GM10847 (cell line): Measurements from ENCODE around the gene KMT2C.

Experiments used
- POLR2A ChIP-seq: IDR thresholded peaks from 2 replicates; pipeline ENCODE4 v1.6.1; 2011; ENCODE audit not compliant: insufficient read length; ENCODE audit errors: extremely low read depth

KMT2C gene

DNA sequence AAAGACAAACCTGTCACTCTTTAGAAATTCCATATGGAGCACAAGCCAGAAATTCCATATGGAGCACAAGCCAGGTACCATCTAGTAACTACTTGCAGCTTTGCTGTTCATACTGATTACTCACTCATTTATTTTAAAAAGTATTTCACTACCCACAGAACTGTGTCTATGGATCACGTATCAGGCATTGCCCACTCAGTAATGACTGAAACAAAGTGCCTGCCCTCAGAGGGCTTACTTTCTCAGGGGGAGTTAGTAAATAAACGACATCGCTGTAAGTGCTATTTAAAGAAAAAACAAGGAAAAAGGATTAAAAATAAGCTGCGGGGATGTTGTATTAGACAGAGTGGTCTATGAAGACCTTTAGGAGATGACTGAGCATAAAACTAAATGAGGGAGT lies 239.4 kb downstream of the KMT2C start:
- TF ChIP-seq POLR2A: no peak

DNA sequence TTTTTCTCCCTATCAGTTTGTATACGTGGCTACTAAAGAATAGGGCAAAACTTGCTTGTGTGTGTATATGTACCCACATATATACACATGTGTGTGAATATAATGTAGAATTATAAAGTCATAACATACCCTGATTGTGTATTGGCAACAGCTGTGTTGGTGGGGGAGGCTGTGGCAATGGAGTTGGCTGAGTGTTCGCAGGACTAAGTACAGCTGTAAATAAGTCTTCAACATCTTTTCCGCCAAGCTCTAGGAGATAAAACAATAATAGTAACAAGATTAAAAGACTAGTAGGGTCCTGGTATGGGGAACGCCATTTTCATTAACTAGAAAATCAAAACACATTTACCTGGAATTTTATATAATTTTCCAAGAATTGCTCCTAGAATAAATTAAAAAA lies 241.9 kb downstream of the KMT2C start:
- no peak for TF ChIP-seq POLR2A

DNA sequence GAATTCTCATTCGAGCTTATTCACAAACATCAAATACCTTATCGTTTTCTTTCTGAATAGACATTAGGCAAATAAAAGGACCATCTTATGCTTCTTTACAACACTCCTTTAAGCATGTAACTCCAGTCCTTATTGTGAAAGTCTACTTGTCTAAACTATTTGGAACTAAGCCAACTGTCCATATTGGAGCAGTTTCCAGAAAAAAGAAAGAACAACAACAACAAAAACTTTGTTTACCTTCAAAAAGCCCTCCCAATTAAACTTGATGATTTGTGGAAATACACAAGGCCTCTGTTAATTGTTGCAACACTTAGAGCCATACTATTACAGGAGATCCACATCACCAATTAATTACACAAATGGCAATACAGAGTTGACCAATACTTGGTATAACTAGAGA lies 246.7 kb downstream of the KMT2C start:
- TF ChIP-seq POLR2A: no peak

DNA sequence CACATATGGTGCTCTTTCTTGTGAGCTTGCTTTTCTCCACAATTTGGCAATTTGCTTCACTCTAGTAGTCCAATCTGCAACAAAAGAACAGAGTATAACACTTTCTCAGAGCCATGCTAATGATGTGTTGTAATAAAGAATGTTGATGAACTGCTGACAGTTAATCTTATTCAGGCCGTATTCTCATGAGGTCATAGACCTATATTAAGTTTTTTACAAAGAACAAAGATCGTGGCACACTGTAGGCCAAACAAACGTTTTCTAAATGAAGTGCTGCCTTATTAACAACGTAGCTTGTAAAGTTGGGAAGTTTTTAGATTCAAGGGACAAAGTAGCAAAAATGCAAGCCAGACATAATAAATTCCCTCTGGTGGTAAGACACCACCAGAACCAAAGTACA lies 250.2 kb downstream of the KMT2C start:
- TF ChIP-seq POLR2A: no peak

DNA sequence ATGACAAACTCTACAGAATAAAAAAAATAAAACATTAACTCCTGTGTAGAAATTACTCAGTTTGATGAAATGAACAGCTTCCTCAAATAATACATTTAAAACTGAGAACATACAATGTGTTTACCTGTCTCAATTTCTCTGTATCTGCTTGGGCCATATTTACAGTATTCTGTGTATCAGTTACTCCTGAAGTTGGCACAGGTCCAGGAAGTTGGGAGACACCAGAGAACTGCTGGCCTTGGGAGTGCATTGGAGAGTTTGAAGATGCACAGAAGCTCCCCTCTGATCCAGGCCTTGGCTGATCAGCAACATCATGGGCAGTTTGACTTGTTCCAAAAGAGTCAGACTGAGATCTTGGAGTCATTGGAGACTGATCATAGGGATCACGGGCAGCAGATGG lies 255.2 kb downstream of the KMT2C start:
- TF ChIP-seq POLR2A: no peak

DNA sequence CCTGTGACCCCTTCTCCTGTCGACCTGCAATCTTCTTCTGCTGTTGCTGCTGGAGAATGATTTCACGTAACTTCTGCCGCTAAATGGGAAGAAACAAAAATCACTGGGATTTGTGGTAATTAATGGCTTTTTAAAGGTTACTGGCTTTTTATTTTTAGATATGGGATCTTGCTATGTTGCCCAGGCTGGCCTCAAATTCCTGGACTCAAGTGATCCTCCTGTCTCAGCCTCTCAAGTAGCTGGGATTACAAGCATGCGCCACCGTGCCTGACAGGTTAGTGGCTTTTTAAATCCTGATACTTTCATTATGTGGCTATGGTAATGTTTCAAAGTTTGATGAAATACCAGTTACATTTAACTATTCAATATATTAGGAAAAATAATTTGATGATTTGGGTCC lies 255.8 kb downstream of the KMT2C start:
- TF ChIP-seq POLR2A: no peak

DNA sequence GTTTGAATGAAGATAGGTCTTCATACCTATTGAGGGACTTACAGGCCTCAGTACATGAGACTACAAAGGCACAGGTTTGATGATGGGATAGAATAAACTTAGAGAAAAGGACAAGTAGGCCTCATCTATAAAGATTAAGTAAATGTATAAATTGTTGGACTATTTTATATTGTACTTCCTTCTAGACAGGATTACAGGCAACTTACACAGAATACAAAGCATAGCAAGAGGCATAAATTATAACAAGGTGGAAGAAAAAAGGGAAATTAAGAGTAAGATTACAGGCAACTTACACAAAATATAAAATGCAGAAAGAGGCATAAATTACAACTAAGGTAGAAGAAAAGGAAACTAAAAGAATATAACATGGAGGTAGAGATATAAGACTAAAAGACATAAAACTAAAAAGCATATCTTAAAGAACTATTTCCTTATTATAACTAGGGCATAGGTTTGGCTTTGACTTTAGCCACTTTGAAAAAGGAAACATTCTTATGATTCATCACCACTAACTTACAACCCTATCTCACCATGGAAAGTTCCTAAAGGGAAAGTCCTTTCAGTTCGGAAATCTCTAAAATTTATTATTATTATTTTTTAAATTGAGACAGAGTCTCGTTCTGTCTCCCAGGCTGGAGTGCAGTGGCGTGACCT lies 257.3 kb downstream of the KMT2C start:
- TF ChIP-seq POLR2A: no peak

DNA sequence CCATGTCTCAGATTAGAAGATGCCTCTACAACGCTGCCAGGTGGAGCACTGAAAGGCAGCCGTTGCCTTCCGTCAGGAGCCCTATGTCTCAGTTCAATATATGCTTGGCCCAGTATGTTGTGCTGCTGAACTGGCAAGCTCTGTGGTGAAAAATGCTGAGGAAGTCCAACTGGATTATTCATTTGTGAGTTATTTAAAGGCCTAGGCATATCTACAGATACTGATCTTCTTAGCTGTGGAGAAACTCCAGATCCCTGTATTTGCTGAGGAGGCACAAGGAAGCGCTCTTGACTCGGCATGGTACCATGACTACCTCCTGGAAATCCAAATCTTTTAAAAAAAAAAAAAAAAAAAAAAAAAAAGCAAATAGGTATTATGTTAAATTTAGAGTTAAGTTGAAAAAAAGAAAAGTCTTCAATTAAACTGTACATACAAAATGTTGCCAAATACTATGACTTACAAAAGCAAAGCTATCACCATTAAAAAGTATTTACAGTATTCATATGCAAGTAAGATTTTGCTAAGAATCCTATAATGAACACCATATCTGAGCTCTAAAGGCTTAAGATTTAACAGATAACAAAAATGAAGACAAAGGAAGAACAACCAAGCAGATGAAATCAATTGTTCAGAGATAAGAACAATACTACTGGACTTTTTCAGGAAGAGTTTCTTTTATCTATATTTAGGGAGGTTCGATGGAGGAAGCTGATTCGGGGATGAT lies 258.0 kb downstream of the KMT2C start:
- TF ChIP-seq POLR2A: no peak

DNA sequence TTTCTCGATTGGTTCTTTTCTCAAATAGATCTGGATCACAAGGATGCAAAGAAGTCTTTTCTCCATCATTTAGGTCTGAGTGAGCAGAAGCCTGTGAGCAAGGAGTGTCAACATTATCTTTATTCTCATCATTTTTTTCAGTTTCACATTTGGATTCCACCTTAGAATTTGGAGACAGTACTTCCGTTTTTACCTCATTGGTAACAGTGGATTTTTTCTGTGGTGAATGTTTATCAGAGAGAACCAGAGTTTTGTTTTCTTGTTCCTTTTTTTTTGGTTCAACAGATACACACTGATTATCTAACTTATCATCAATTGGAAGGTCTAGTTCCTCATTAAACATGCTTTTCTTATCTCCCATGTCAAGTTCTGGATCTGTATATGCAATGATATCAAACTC lies 259.0 kb downstream of the KMT2C start:
- no peak for TF ChIP-seq POLR2A

DNA sequence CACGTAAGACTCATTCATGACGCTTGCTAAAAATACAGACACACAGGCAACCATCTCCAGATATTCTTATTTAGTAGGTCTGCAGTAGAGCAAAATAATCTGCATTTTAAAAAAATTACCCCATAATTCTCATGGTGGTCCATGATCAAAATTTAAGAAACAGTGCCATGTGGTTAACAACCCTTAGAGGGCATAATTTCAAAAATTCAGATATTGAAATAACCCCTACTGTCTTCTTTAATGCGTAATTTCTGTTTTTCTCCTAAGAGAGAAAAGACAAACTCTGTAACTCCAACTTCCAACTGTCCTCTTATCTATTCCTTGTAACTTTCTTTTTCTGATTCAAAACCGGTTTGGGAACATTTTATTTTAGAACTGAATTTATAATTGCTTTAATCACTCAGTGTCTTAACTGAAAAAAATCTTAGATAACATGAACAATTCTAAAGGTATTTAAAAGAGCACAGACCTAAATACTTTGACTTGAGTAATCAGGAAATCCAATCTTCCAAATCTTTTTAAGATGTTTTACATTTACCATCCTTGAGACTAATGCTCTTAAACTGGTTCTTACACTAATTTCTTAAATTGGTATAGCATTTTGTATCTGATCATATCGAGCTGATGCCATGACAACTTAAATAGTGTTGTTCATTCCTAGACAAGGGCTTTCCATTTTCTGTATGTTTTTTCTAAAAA lies 262.3 kb downstream of the KMT2C start:
- no peak for TF ChIP-seq POLR2A

DNA sequence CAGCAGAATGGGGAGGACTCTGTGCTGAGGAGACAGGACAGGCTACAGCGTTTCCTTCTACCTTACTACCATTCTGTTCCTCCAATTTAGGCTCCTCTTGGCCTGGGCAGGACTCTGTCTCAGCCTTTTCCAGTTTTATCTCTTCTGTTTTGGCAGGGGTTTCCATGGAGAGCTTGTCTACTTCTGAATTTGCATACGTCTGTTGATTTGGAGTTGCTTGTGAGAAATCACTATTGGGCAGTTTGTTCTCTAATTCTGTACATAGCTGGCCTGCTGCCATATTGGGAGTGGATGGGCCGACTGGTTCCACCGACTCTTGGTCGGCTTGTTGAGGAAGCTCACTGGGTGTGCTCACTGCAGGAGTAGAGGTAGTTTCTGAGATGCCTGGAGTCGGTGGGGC lies 273.5 kb downstream of the KMT2C start:
- TF ChIP-seq POLR2A: no peak

DNA sequence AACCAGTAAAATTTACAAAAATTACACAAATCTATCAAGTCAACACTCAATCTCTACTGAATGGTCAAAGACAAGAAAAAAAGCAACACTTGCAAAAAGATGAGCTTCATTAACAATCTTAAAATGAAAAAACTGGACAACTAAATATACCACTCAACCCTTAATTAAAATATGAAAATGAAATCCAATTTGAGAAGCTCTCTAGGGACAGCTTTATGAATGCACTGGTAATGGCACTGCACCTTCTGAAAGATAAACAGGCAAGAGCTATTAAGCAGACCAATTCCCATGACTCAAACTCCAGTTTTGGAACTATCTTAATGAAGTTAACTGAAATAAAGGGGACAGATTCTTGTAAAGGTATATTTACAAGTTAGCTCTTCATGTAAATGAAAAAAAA lies 274.6 kb downstream of the KMT2C start:
- TF ChIP-seq POLR2A: no peak

DNA sequence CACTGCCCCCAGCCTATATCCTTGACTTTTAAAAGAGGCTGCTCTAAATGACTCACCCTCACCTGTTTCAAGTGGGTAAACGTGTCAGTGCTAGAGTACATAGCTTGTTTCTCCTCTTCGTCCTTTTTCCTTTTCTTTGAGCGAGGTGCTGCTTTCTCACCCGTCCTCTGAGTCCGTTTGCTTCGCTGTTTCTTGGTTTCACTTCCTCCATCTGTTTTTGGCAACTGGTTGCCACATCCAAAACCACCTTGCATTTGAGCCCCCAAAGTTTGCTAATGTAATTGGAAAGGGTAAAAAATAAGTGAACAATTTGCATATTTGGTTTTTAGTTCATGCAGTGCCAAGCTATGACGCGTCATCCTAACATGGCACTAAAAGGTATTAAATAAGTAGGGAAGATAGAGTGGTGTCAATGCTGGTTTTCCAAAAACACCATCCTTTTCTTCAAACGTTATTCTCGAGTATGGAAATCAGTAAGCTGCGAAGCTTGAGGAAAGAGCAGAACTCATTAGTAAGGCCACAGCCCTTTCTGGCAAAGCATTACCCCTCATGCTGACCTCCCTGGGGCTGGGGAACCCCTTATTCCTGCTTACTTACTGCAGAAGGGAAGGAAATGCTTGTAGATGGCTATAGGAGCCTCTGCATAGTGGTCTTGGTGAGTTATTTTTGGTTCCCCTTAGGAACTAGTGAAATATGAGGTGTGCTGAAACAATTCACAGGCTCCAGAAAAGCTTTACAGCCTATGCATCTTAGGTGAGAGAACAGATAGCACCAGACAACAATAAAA lies 276.8 kb downstream of the KMT2C start:
- no peak for TF ChIP-seq POLR2A

DNA sequence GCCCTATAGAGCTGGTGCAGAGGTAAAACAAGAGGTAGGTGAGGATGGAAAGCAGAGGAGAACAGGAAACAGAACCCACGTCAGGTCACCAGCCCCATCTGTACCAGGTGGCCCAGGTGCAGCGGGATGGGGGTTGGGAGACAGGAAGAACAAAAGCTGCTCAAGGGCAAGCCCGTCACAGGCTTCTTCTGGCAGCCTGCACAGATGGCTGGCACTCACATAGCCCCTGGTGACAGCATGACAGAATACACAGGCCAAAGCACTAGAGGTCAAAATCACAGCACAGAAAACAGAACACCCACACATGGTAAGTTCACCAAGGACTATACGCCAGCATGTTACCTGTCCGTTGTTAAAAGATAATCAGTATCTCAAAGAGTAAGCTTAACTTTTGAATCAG lies 283.5 kb downstream of the KMT2C start:
- TF ChIP-seq POLR2A: no peak

DNA sequence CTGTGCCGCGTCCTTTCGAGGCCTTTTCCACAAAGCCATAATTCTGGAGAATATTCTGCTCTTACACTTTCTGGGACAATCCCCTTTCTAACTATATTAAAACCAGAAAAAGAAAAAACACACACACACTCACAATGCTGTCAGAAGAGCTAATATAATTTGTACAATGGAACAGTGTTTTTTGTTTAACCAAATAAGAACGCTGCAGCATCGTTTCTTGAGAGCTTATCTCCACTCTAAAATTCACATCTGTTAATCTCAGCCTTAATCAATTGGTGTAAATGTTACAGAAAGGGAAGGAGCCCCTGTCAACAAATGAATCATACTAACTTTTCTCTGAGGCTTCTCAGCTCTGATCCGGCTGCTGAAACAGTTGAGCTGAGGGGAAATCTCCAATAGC lies 286.4 kb downstream of the KMT2C start:
- TF ChIP-seq POLR2A: no peak

DNA sequence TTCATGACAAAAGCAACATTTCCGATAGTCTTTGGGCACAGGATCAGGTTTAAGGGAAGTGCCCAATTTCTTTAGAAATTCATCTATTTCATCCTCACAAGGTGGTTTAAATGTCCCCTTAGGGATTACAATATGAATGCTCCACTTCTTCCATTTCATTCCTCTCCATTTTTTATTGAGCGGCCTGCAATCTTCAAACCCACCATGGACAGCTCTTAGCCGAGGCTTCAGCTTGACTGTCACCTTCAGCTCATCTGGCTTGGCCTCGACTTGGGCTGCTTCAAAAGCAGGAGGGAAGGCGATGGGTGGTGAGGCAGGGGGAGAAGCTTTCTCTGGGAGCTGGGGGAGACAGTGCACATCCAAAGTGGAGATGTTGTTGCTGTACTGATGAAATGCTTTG lies 287.1 kb downstream of the KMT2C start:
- TF ChIP-seq POLR2A: no peak
